DOHH2 (cell line): ENCODE measurements around the gene GABARAPL1.

ENCODE experiments used
- H3F3A ChIP-seq: fragments of 200-600 bp; sonication (generic), shearing (Covaris generic); 2 replicates; pipeline ENCODE4 v1.6.0; 2016; ENCODE audit warnings: antibody characterized with exemption, mild to moderate bottlenecking; ENCODE audit not compliant: control insufficient read depth, insufficient read depth
- H3K27ac ChIP-seq: fragments of 200-600 bp; sonication (generic); 2 replicates; pipeline ENCODE4 v1.5.1; 2014; ENCODE audit warnings: low read depth, mild to moderate bottlenecking, low read length, moderate library complexity
- H3K27me3 ChIP-seq: fragments of 200-600 bp; sonication (generic); 2 replicates; pipeline ENCODE4 v1.6.1; 2014; ENCODE audit warnings: mild to moderate bottlenecking, low read length, mixed read lengths; ENCODE audit not compliant: control insufficient read depth
- H3K36me3 ChIP-seq: fragments of 200-600 bp; sonication (generic); 2 replicates; pipeline ENCODE4 v1.6.1; 2014; ENCODE audit warnings: mild to moderate bottlenecking, low read length, moderate library complexity, mixed read lengths; ENCODE audit not compliant: control insufficient read depth
- H3K4me1 ChIP-seq: fragments of 200-600 bp; sonication (generic); 2 replicates; pipeline ENCODE4 v1.6.1; 2014; ENCODE audit warnings: mild to moderate bottlenecking, low read length, mixed read lengths; ENCODE audit not compliant: control insufficient read depth
- H3K4me2 ChIP-seq: fragments of 200-600 bp; sonication (generic); 2 replicates; pipeline ENCODE4 v1.6.0; 2014; ENCODE audit warnings: mild to moderate bottlenecking, low read length, moderate library complexity
- H3K4me3 ChIP-seq: fragments of 200-600 bp; sonication (generic); 2 replicates; pipeline ENCODE4 v1.5.1; 2014; ENCODE audit warnings: mild to moderate bottlenecking, low read length, mixed read lengths
- H3K79me2 ChIP-seq: fragments of 200-600 bp; sonication (generic); 2 replicates; pipeline ENCODE4 v1.6.1; 2014; ENCODE audit warnings: mild to moderate bottlenecking, low read length, mixed read lengths; ENCODE audit not compliant: control insufficient read depth
- H3K9me2 ChIP-seq: fragments of 200-600 bp; sonication (generic); replicated peaks from 2 replicates; pipeline ENCODE4 v1.6.1; 2014; ENCODE audit warnings: mild to moderate bottlenecking, low read length, mixed read lengths; ENCODE audit not compliant: control insufficient read depth
- H3K9me3 ChIP-seq: fragments of 200-600 bp; sonication (generic); 2 replicates; pipeline ENCODE4 v1.6.1; 2014; ENCODE audit warnings: antibody characterized with exemption, low read length, mixed read lengths; ENCODE audit not compliant: control insufficient read depth, insufficient read depth
- H4K20me1 ChIP-seq: fragments of 200-600 bp; sonication (generic); 2 replicates; pipeline ENCODE4 v1.6.0; 2014; ENCODE audit warnings: low read depth, mild to moderate bottlenecking, antibody characterized with exemption, low read length, moderate library complexity; ENCODE audit not compliant: control insufficient read depth, insufficient read depth
- CTCF ChIP-seq: fragments of 200-600 bp; sonication (generic); IDR thresholded peaks from one replicate; pipeline ENCODE4 v1.5.1; 2014; ENCODE audit warnings: antibody characterized with exemption, mild to moderate bottlenecking, low read depth, low read length; ENCODE audit not compliant: poor library complexity, severe bottlenecking
- EZH2phosphoT487 ChIP-seq: fragments of 200-600 bp; sonication (generic); IDR thresholded peaks from 2 replicates; pipeline ENCODE4 v1.6.1; 2017; ENCODE audit warnings: borderline replicate concordance, mild to moderate bottlenecking, antibody characterized with exemption, low read length, moderate library complexity, mixed read lengths

Gene GABARAPL1

GRCh38 chr12:10260927-10261326 lies 48.2 kb downstream of the GABARAPL1 start:
- H3K9me3 ChIP-seq = peaks cover 6% of the 10 kb centered on the region; the same call in 1 of the 2 replicates
- H3K79me2 ChIP-seq = no peaks in the 10 kb centered on the region
- H3F3A ChIP-seq = no peaks in the 10 kb centered on the region; the same call in 1 of the 2 replicates
- H3K27me3 ChIP-seq = no peaks in the 10 kb centered on the region
- H3K27ac ChIP-seq = no peak overlapping the region
- H3K36me3 ChIP-seq = no peaks in the 10 kb centered on the region
- H3K4me3 ChIP-seq = no peak overlapping the region
- TF ChIP-seq CTCF (no peak), EZH2phosphoT487 (no peak)
- no peaks in the 10 kb centered on the region for H3K9me2 ChIP-seq
- no peak overlapping the region for H3K4me2 ChIP-seq
- no peaks in the 10 kb centered on the region for H4K20me1 ChIP-seq
- H3K4me1 ChIP-seq = no peaks in the 10 kb centered on the region

GRCh38 chr12:10268037-10268436 lies 55.4 kb downstream of the GABARAPL1 start:
- H3K27me3 ChIP-seq = no peaks in the 10 kb centered on the region
- TF ChIP-seq EZH2phosphoT487 (no peak), CTCF (no peak)
- no peaks in the 10 kb centered on the region for H3F3A ChIP-seq
- H3K4me3 ChIP-seq = no peak overlapping the region
- H3K79me2 ChIP-seq = no peaks in the 10 kb centered on the region
- no peaks in the 10 kb centered on the region for H4K20me1 ChIP-seq
- no peaks in the 10 kb centered on the region for H3K4me1 ChIP-seq
- H3K9me3 ChIP-seq = peaks cover 8% of the 10 kb centered on the region; the same call in 1 of the 2 replicates
- H3K9me2 ChIP-seq = no peaks in the 10 kb centered on the region
- H3K27ac ChIP-seq = no peak overlapping the region
- H3K4me2 ChIP-seq = no peak overlapping the region
- no peaks in the 10 kb centered on the region for H3K36me3 ChIP-seq

GRCh38 chr12:10272467-10272866 lies 59.8 kb downstream of the GABARAPL1 start:
- H3K4me1 ChIP-seq = no peaks in the 10 kb centered on the region
- TF ChIP-seq EZH2phosphoT487 = no peak
- TF ChIP-seq CTCF = no peak
- no peak overlapping the region for H3K4me3 ChIP-seq
- no peaks in the 10 kb centered on the region for H3K27me3 ChIP-seq
- no peaks in the 10 kb centered on the region for H3K36me3 ChIP-seq
- peaks cover 5% of the 10 kb centered on the region; the same call in 1 of the 2 replicates for H3K9me3 ChIP-seq
- no peak overlapping the region for H3K4me2 ChIP-seq
- H3F3A ChIP-seq = no peaks in the 10 kb centered on the region
- H4K20me1 ChIP-seq = no peaks in the 10 kb centered on the region
- H3K79me2 ChIP-seq = no peaks in the 10 kb centered on the region
- H3K27ac ChIP-seq = no peak overlapping the region
- H3K9me2 ChIP-seq = no peaks in the 10 kb centered on the region
